T-cell (primary cell): ENCODE measurements around the gene SRRM4. TPM values are rescaled to one million over a fixed set of nuclear protein-coding genes. Genes with fewer than 3 reads are reported as not detected.

Experiments
- ATAC-seq, 4 experiments: fragments of 200-7000 bp in 3 of 4; fragments of 150-1000 bp in 1 of 4; cut with Tn5 transposase; replicated peaks in 1 of 4; 1 replicate in 3 of 4; 2 replicates in 1 of 4; pipeline ENCODE4 v1.10.0; 2021; ENCODE audit warnings: moderate library complexity in 3 of 4, mild to moderate bottlenecking in 2 of 4, moderate number of reproducible peaks in 1 of 4
- CTCF ChIA-PET, 2 donors: fragments of 300-600 bp; sonication (Branson Sonifier 250); formaldehyde crosslinking; loops; one replicate each; lab custom pipeline; 2022; ENCODE audit warnings: antibody characterized with exemption in 2 of 2; lab: Charles Lee
- POLR2A ChIA-PET, 2 donors: fragments of 300-600 bp; sonication (Branson Sonifier 250); formaldehyde crosslinking; loops; one replicate each; lab custom pipeline; 2022; ENCODE audit warnings: antibody characterized with exemption in 2 of 2; lab: Charles Lee
- DNase-seq, 35 experiments: peaks; one replicate each; pipeline versions ENCODE4 v3.0.0 to v3.0.0-alpha.2; 2013 to 2023
- H3K27ac ChIP-seq: one replicate; pipeline ENCODE4 v1.5.1; 2013; ENCODE audit warnings: low read length
- H3K27me3 ChIP-seq, 2 experiments: replicated peaks in 1 of 2; 1 replicate in 1 of 2; 2 replicates in 1 of 2; pipeline versions ENCODE4 v1.6.1 to v1.7.0; 2013; ENCODE audit warnings: low read length in 1 of 2, mixed read lengths in 1 of 2; ENCODE audit not compliant: control insufficient read depth in 2 of 2, insufficient read depth in 2 of 2; ENCODE audit errors: extremely low read depth in 1 of 2
- H3K36me3 ChIP-seq, 2 donors: 1 replicate in 1 of 2; 2 replicates in 1 of 2; pipeline versions ENCODE4 v1.6.1 to v1.7.0; 2013; ENCODE audit warnings: low read length in 1 of 2; ENCODE audit not compliant: control insufficient read depth in 2 of 2, insufficient read depth in 1 of 2; ENCODE audit errors: extremely low read depth in 1 of 2
- H3K4me1 ChIP-seq, 2 experiments: 1 replicate in 1 of 2; 2 replicates in 1 of 2; pipeline versions ENCODE4 v1.6.1 to v1.7.0; 2013; ENCODE audit warnings: low read length in 2 of 2, mixed read lengths in 1 of 2; ENCODE audit not compliant: insufficient read depth in 2 of 2, control insufficient read depth in 1 of 2; ENCODE audit errors: extremely low read depth in 1 of 2
- H3K4me3 ChIP-seq, 2 donors: 1 replicate in 1 of 2; 2 replicates in 1 of 2; pipeline versions ENCODE4 v1.5.1 to v1.7.0; 2013; ENCODE audit warnings: mild to moderate bottlenecking in 2 of 2, low read length in 1 of 2, moderate library complexity in 1 of 2; ENCODE audit not compliant: control insufficient read depth in 1 of 2; ENCODE audit errors: extremely low read depth in 1 of 2
- H3K9me3 ChIP-seq: 2 replicates; pipeline ENCODE4 v1.7.0; 2013
- H3K27ac Mint-ChIP-seq, 2 donors: one replicate each; pipeline ENCODE4 v1.8.0; 2020 to 2021; ENCODE audit warnings: mild to moderate bottlenecking in 2 of 2, mixed read lengths in 2 of 2
- H3K27me3 Mint-ChIP-seq, 2 donors: one replicate each; pipeline ENCODE4 v1.8.0; 2021 to 2022; ENCODE audit warnings: mixed read lengths in 2 of 2
- H3K36me3 Mint-ChIP-seq: one replicate; pipeline ENCODE4 v1.8.0; 2021; ENCODE audit warnings: mixed read lengths
- H3K4me1 Mint-ChIP-seq, 3 donors: one replicate each; pipeline ENCODE4 v1.8.0; 2020 to 2022; ENCODE audit warnings: mixed read lengths in 3 of 3, mild to moderate bottlenecking in 1 of 3
- H3K4me3 Mint-ChIP-seq, 3 donors: one replicate each; pipeline ENCODE4 v1.8.0; 2020 to 2022; ENCODE audit warnings: mild to moderate bottlenecking in 3 of 3, mixed read lengths in 3 of 3, moderate library complexity in 3 of 3
- H3K9me3 Mint-ChIP-seq, 3 donors: one replicate each; pipeline ENCODE4 v1.8.0; 2020 to 2022; ENCODE audit warnings: mixed read lengths in 3 of 3
- WGBS: methylation state at CpG from one replicate; pipeline ENCODE4 v1.1.5; 2013; ENCODE audit warnings: missing lambda C conversion rate; ENCODE audit not compliant: insufficient coverage; 5-methylcytosine and 5-hydroxymethylcytosine counted together
- total RNA-seq, 35 experiments: library from RNA in 6 of 35; stranded (reverse) in 6 of 35; fragments of 120-200 nt in 1 of 35; gene quantifications; one replicate each; pipeline versions ENCODE4 v1.2.1 to v1.2.4 and lab custom pipeline; 2013 to 2026

The SRRM4 gene
- total RNA-seq, 5 donors from 2014 or later (not counting 1 experiment from before 2014, with no cell fraction given) = not detected

- peaks cover 9 to 17% of the 10 kb centered on the region in 2 donors for H3K27me3 Mint-ChIP-seq
- no peaks in the 10 kb centered on the region for H3K4me1 Mint-ChIP-seq
- H3K4me1 ChIP-seq = no peaks in the 10 kb centered on the region
- peaks cover 0 to 8% (median 0%) of the 10 kb centered on the region in 3 donors for H3K9me3 Mint-ChIP-seq
- no peaks in the 10 kb centered on the region for H3K36me3 ChIP-seq
- ChIA-PET CTCF (no interaction called here), POLR2A (no interaction called here)
- ATAC-seq (no peak), DNase-seq (no peak)
- 38% methylated on average over 4 of the region's 4 CpGs for WGBS
- H3K4me3 ChIP-seq = no peak overlapping the region
- H3K27ac Mint-ChIP-seq = no peak overlapping the region
- H3K9me3 ChIP-seq = no peaks in the 10 kb centered on the region
- no peak overlapping the region for H3K27ac ChIP-seq
- H3K27me3 ChIP-seq = peaks cover 0 to 10% of the 10 kb centered on the region in 2 experiments
- no peaks in the 10 kb centered on the region for H3K36me3 Mint-ChIP-seq
- no peak overlapping the region for H3K4me3 Mint-ChIP-seq
These were observed 101.2 kb downstream of the SRRM4 start for GRCh38 chr12:119082496-119082895.

- 70% methylated on average over 5 of the region's 10 CpGs for WGBS
- no peaks in the 10 kb centered on the region for H3K36me3 Mint-ChIP-seq
These were observed 107.5 kb downstream of the SRRM4 start for GRCh38 chr12:119088685-119089379.

DNA sequence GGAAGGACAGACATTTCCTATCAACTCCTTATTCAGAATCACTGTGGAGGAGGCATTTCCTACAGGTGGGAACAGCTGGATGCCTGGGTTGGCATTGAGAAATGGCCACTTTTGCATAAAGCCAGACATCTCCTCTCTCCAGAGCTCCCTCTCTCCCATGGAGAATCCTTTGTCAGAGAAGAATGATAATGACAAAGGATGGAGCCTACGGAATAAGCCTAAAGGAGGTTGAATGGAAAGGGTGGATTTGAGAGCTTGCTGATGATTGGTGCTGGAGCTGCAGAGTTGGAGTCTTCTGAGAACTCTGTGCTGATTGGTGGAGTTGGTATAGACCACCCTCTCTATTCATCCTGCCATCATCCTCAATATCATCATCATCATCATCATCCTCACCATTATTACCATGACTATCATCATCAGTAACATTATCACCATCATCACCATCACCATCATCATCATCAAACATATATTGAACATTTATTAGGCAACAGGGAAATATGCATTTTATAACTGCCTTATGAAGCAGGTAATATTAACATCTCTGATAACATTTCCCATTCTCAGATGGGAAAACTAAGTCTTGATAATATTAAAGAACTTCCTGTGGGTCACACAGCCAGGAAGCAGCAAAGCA lies 108.2 kb downstream of the SRRM4 start:
- Histone ChIP-seq H3K4me1 (no peaks in the 10 kb centered on the region), H3K9me3 (no peaks in the 10 kb centered on the region), H3K4me3 (no peak overlapping the region), H3K27ac (no peak overlapping the region), H3K27me3 (peaks cover 0 to 3% of the 10 kb centered on the region in 2 experiments), H3K36me3 (no peaks in the 10 kb centered on the region)
- Mint-ChIP-seq H3K27ac (no peak overlapping the region), H3K9me3 (peaks cover 0 to 7% (median 0%) of the 10 kb centered on the region in 3 donors), H3K36me3 (no peaks in the 10 kb centered on the region), H3K27me3 (peaks cover 4 to 5% of the 10 kb centered on the region in 2 donors), H3K4me1 (no peaks in the 10 kb centered on the region), H3K4me3 (no peak overlapping the region)
- CTCF ChIA-PET = no interaction called here
- WGBS = no CpG with 5 or more reads among the region's 1 CpG
- no peak for ATAC-seq
- POLR2A ChIA-PET = no interaction called here
- DNase-seq = no peak

More at GRCh38 chr12:119088685-119089379, 107.5 kb downstream of the SRRM4 start:
- Mint-ChIP-seq H3K27ac (no peak overlapping the region), H3K9me3 (peaks cover 0 to 8% (median 0%) of the 10 kb centered on the region in 3 donors), H3K4me3 (no peak overlapping the region), H3K27me3 (peaks cover 4 to 9% of the 10 kb centered on the region in 2 donors), H3K4me1 (no peaks in the 10 kb centered on the region)
- H3K27ac ChIP-seq = no peak overlapping the region
- DNase-seq (no peak), ATAC-seq (no peak)
- no peaks in the 10 kb centered on the region for H3K9me3 ChIP-seq
- H3K4me1 ChIP-seq = no peaks in the 10 kb centered on the region
- H3K4me3 ChIP-seq = no peak overlapping the region
- POLR2A ChIA-PET = no interaction called here
- no peaks in the 10 kb centered on the region for H3K36me3 ChIP-seq
- H3K27me3 ChIP-seq = peaks cover 0 to 2% of the 10 kb centered on the region in 2 experiments
- CTCF ChIA-PET = no interaction called here

GRCh38 chr12:119090276-119090675 lies 108.9 kb downstream of the SRRM4 start:
- DNase-seq = no peak
- Mint-ChIP-seq H3K27me3 (peaks cover 3 to 4% of the 10 kb centered on the region in 2 donors), H3K36me3 (no peaks in the 10 kb centered on the region), H3K4me1 (no peaks in the 10 kb centered on the region), H3K27ac (no peak overlapping the region), H3K9me3 (peaks cover 0 to 5% (median 0%) of the 10 kb centered on the region in 3 donors), H3K4me3 (no peak overlapping the region)
- POLR2A ChIA-PET = no interaction called here
- H3K4me1 ChIP-seq = no peaks in the 10 kb centered on the region
- no peaks in the 10 kb centered on the region for H3K36me3 ChIP-seq
- H3K27ac ChIP-seq = no peak overlapping the region
- peaks cover 0 to 3% of the 10 kb centered on the region in 2 experiments for H3K27me3 ChIP-seq
- CTCF ChIA-PET = no interaction called here
- H3K9me3 ChIP-seq = no peaks in the 10 kb centered on the region
- no CpG with 5 or more reads among the region's 1 CpG for WGBS
- H3K4me3 ChIP-seq = no peak overlapping the region
- no peak for ATAC-seq

DNA sequence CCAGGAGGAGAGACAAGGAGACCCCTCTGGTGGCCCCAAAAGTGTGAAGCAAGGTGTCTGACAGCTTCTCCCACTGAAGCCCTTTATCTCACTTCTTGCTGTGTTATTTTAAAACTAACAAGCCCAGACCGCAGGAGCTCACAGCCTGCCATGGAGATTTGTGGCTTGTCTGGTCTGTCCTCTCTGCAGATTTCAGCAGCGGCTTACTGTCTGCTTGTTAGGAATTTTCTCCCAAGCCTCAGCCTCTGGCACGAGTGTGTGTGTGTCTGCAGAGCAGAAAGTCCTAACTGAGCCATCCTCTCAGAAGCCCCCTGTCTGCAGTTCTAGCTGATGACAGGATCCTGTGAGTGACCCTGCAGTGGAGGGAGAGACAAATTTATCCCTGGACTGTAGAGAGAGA lies 109.5 kb downstream of the SRRM4 start:
- POLR2A ChIA-PET = no interaction called here
- peaks cover 0 to 5% (median 0%) of the 10 kb centered on the region in 3 donors for H3K9me3 Mint-ChIP-seq
- H3K4me3 Mint-ChIP-seq = no peak overlapping the region
- Histone ChIP-seq H3K36me3 (no peaks in the 10 kb centered on the region), H3K4me1 (no peaks in the 10 kb centered on the region), H3K27ac (no peak overlapping the region), H3K27me3 (peaks cover 0 to 2% of the 10 kb centered on the region in 2 experiments), H3K4me3 (no peak overlapping the region), H3K9me3 (no peaks in the 10 kb centered on the region)
- H3K36me3 Mint-ChIP-seq = no peaks in the 10 kb centered on the region
- no peak overlapping the region for H3K27ac Mint-ChIP-seq
- DNase-seq = no peak
- CTCF ChIA-PET = no interaction called here
- no peaks in the 10 kb centered on the region for H3K27me3 Mint-ChIP-seq
- 80% methylated on average over 1 of the region's 3 CpGs for WGBS
- ATAC-seq = no peak
- H3K4me1 Mint-ChIP-seq = no peaks in the 10 kb centered on the region

- Histone ChIP-seq H3K4me1 (no peaks in the 10 kb centered on the region), H3K27me3 (peaks cover 0 to 6% of the 10 kb centered on the region in 2 experiments), H3K9me3 (no peaks in the 10 kb centered on the region), H3K4me3 (no peak overlapping the region), H3K27ac (no peak overlapping the region), H3K36me3 (no peaks in the 10 kb centered on the region)
- Mint-ChIP-seq H3K27ac (no peak overlapping the region), H3K9me3 (peaks cover 11 to 26% (median 19%) of the 10 kb centered on the region in 3 donors), H3K4me1 (no peaks in the 10 kb centered on the region), H3K4me3 (no peak overlapping the region), H3K36me3 (no peaks in the 10 kb centered on the region), H3K27me3 (peaks cover 0 to 3% of the 10 kb centered on the region in 2 donors)
- CTCF ChIA-PET = no interaction called here
- 46% methylated on average over 9 of the region's 11 CpGs for WGBS
- DNase-seq = no peak
- POLR2A ChIA-PET = no interaction called here
- ATAC-seq = no peak
These were observed 115.3 kb downstream of the SRRM4 start for GRCh38 chr12:119096429-119097202.
